ENCODE measurements around the gene FBLN2. TPM values are rescaled to one million over a fixed set of nuclear protein-coding genes. Genes with fewer than 3 reads are reported as not detected.

The FBLN2 gene
- total and polyA plus RNA-seq, 4 donors, result 1.3 to 9.1 (median 4.3) TPM

- no peaks in the 10 kb centered on the region for H3K4me1 ChIP-seq (ENCODE audit: control insufficient read depth in 4 of 4, insufficient read depth in 4 of 4, low read length in 3 of 4)
- 91% methylated on average over 10 of the region's 10 CpGs for WGBS
- H3K9ac ChIP-seq (ENCODE audit: low read depth in 1 of 2, low read length in 2 of 2), result no peak overlapping the region
- no peak overlapping the region for H3K27ac ChIP-seq (ENCODE audit: low read depth in 1 of 2, low read length in 2 of 2)
- TF ChIP-seq, protein P1, sequence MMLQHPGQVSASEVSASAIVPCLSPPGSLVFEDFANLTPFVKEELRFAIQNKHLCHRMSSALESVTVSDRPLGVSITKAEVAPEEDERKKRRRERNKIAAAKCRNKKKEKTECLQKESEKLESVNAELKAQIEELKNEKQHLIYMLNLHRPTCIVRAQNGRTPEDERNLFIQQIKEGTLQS (IDR thresholded peaks at IDR 0.05), result no peak
- TF ChIP-seq RXRA (IDR thresholded peaks at IDR 0.05), result no peak
- no peak for TF ChIP-seq FOXA2 (IDR thresholded peaks at IDR 0.05)
- TF ChIP-seq YY1 (IDR thresholded peaks at IDR 0.05), result no peak
- TF ChIP-seq, protein P2, sequence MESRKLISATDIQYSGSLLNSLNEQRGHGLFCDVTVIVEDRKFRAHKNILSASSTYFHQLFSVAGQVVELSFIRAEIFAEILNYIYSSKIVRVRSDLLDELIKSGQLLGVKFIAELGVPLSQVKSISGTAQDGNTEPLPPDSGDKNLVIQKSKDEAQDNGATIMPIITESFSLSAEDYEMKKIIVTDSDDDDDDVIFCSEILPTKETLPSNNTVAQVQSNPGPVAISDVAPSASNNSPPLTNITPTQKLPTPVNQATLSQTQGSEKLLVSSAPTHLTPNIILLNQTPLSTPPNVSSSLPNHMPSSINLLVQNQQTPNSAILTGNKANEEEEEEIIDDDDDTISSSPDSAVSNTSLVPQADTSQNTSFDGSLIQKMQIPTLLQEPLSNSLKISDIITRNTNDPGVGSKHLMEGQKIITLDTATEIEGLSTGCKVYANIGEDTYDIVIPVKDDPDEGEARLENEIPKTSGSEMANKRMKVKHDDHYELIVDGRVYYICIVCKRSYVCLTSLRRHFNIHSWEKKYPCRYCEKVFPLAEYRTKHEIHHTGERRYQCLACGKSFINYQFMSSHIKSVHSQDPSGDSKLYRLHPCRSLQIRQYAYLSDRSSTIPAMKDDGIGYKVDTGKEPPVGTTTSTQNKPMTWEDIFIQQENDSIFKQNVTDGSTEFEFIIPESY (IDR thresholded peaks at IDR 0.05), result no peak
- no peak for TF ChIP-seq RAD21 (IDR thresholded peaks at IDR 0.05)
- TF ChIP-seq FOXA1 (IDR thresholded peaks at IDR 0.05), result no peak
- TF ChIP-seq HNF4G (IDR thresholded peaks at IDR 0.05), result no peak
- TF ChIP-seq HNF4A (conservative IDR thresholded peaks at IDR 0.05), result no peak
- TF ChIP-seq GABPA (IDR thresholded peaks at IDR 0.05 in 1 of 2, conservative IDR thresholded peaks at IDR 0.05 in 1 of 2), result no peak
- DNase-seq (ENCODE audit: low spot score), result no peak
- H3K9me3 ChIP-seq (ENCODE audit: control insufficient read depth in 4 of 4, low read length in 3 of 4), result no peaks in the 10 kb centered on the region
- peaks cover 0 to 5% (median 1%) of the 10 kb centered on the region in 4 donors for H3K27me3 ChIP-seq (ENCODE audit: control insufficient read depth in 4 of 4, insufficient read depth in 4 of 4, low read length in 3 of 4)
- H3K4me3 ChIP-seq (ENCODE audit: low read depth in 1 of 3, low read length in 3 of 3), result no peak overlapping the region
- no peaks in the 10 kb centered on the region for H3K36me3 ChIP-seq (ENCODE audit: control insufficient read depth in 4 of 4, insufficient read depth in 3 of 4, low read depth in 1 of 4, low read length in 3 of 4)
These were observed 85.7 kb downstream of the FBLN2 start for GRCh38 chr3:13634615-13635014.

- H3K27me3 ChIP-seq (ENCODE audit: control insufficient read depth in 4 of 4, insufficient read depth in 4 of 4, low read length in 3 of 4), result peaks cover 0 to 4% (median 1%) of the 10 kb centered on the region in 4 donors
- TF ChIP-seq YY1 (IDR thresholded peaks at IDR 0.05) (no peak), RAD21 (IDR thresholded peaks at IDR 0.05) (no peak), FOXA1 (IDR thresholded peaks at IDR 0.05) (no peak), EGR1 (IDR thresholded peaks at IDR 0.05; ENCODE audit: low read depth in 2 of 2) (no peak), MAX (IDR thresholded peaks at IDR 0.05) (no peak), NR2F2 (IDR thresholded peaks at IDR 0.05) (no peak), JUND (IDR thresholded peaks at IDR 0.05) (no peak), RXRA (IDR thresholded peaks at IDR 0.05) (no peak), SP1 (IDR thresholded peaks at IDR 0.05) (no peak), HNF4A (conservative IDR thresholded peaks at IDR 0.05) (no peak), FOXA2 (IDR thresholded peaks at IDR 0.05) (no peak)
- TF ChIP-seq, protein P3, sequence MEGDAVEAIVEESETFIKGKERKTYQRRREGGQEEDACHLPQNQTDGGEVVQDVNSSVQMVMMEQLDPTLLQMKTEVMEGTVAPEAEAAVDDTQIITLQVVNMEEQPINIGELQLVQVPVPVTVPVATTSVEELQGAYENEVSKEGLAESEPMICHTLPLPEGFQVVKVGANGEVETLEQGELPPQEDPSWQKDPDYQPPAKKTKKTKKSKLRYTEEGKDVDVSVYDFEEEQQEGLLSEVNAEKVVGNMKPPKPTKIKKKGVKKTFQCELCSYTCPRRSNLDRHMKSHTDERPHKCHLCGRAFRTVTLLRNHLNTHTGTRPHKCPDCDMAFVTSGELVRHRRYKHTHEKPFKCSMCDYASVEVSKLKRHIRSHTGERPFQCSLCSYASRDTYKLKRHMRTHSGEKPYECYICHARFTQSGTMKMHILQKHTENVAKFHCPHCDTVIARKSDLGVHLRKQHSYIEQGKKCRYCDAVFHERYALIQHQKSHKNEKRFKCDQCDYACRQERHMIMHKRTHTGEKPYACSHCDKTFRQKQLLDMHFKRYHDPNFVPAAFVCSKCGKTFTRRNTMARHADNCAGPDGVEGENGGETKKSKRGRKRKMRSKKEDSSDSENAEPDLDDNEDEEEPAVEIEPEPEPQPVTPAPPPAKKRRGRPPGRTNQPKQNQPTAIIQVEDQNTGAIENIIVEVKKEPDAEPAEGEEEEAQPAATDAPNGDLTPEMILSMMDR (IDR thresholded peaks at IDR 0.05; ENCODE audit: low read depth, low read length, missing input control), result no peak
- TF ChIP-seq, protein P4, sequence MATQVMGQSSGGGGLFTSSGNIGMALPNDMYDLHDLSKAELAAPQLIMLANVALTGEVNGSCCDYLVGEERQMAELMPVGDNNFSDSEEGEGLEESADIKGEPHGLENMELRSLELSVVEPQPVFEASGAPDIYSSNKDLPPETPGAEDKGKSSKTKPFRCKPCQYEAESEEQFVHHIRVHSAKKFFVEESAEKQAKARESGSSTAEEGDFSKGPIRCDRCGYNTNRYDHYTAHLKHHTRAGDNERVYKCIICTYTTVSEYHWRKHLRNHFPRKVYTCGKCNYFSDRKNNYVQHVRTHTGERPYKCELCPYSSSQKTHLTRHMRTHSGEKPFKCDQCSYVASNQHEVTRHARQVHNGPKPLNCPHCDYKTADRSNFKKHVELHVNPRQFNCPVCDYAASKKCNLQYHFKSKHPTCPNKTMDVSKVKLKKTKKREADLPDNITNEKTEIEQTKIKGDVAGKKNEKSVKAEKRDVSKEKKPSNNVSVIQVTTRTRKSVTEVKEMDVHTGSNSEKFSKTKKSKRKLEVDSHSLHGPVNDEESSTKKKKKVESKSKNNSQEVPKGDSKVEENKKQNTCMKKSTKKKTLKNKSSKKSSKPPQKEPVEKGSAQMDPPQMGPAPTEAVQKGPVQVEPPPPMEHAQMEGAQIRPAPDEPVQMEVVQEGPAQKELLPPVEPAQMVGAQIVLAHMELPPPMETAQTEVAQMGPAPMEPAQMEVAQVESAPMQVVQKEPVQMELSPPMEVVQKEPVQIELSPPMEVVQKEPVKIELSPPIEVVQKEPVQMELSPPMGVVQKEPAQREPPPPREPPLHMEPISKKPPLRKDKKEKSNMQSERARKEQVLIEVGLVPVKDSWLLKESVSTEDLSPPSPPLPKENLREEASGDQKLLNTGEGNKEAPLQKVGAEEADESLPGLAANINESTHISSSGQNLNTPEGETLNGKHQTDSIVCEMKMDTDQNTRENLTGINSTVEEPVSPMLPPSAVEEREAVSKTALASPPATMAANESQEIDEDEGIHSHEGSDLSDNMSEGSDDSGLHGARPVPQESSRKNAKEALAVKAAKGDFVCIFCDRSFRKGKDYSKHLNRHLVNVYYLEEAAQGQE (IDR thresholded peaks at IDR 0.05), result no peak
- TF ChIP-seq, protein P2 (IDR thresholded peaks at IDR 0.05), result no peak
- no peak for DNase-seq (ENCODE audit: low spot score)
- H3K9me3 ChIP-seq (ENCODE audit: control insufficient read depth in 4 of 4, low read length in 3 of 4), result no peaks in the 10 kb centered on the region
- H3K4me3 ChIP-seq (ENCODE audit: low read depth in 1 of 3, low read length in 3 of 3), result no peak overlapping the region
- H3K4me1 ChIP-seq (ENCODE audit: control insufficient read depth in 4 of 4, insufficient read depth in 4 of 4, low read length in 3 of 4), result no peaks in the 10 kb centered on the region
- WGBS, result 81% methylated on average over 14 of the region's 14 CpGs
- H3K9ac ChIP-seq (ENCODE audit: low read depth in 1 of 2, low read length in 2 of 2), result no peak overlapping the region
- H3K36me3 ChIP-seq (ENCODE audit: control insufficient read depth in 4 of 4, insufficient read depth in 3 of 4, low read depth in 1 of 4, low read length in 3 of 4), result no peaks in the 10 kb centered on the region
- H3K27ac ChIP-seq (ENCODE audit: low read depth in 1 of 2, low read length in 2 of 2), result no peak overlapping the region
These were observed 87.3 kb downstream of the FBLN2 start for GRCh38 chr3:13636186-13636585.
